Transverse colon (tissue), 4 donors: Measurements from ENCODE around the gene SLC26A6.

Experiments used
- POLR2AphosphoS5 ChIP-seq, 3 donors: sonication (generic); formaldehyde crosslinking; IDR thresholded peaks; one replicate each; pipeline ENCODE4 v1.6.1; 2016; ENCODE audit warnings: antibody characterized with exemption in 3 of 3
- TF ChIP-seq, protein P1 (sequence below), 5 experiments: fragments of 200-600 bp in 3 of 5; fragments of 450-650 bp in 2 of 5; sonication (generic) in 3 of 5; IDR thresholded peaks; 1 replicate in 2 of 5; 2 replicates in 3 of 5; pipeline ENCODE4 v1.5.1; 2016 to 2017; ENCODE audit warnings: antibody characterized with exemption in 5 of 5, inconsistent platforms in 3 of 5, mild to moderate bottlenecking in 2 of 5, moderate library complexity in 1 of 5

DNA sequence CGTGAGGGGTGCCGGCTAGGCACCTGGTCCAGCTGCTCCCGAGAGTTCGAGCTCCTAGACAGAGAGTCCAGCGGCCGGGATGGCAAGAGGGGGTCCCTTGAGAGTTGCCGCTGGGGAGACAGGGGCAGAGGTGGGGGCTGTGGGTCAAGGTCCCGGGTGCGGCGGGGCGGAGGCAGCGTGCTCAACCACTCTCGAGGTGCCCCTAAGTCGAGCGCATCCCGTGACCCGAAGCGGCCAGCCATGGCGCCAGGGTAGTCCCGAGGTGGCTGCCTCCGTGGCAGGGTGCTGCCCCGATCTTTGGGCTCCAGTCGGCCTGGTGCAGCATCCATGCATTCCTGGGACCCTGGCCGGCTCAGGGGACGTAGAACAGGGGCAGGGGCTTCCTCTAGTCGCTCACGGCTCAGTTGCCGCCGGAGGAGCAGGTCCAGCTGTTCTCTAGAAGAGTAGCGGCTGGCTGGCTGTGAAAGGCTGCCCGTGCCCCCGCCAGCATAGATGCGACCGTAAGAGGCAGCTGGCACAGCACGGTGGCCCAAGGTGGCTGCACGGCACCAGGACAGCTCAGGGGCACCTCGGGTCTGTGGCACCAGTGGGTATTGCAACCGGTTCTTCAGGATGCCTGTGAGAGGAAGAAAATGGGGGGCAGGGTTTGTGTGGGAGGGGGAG lies 4.8 kb upstream of the SLC26A6 start:
- TF ChIP-seq, protein P1, sequence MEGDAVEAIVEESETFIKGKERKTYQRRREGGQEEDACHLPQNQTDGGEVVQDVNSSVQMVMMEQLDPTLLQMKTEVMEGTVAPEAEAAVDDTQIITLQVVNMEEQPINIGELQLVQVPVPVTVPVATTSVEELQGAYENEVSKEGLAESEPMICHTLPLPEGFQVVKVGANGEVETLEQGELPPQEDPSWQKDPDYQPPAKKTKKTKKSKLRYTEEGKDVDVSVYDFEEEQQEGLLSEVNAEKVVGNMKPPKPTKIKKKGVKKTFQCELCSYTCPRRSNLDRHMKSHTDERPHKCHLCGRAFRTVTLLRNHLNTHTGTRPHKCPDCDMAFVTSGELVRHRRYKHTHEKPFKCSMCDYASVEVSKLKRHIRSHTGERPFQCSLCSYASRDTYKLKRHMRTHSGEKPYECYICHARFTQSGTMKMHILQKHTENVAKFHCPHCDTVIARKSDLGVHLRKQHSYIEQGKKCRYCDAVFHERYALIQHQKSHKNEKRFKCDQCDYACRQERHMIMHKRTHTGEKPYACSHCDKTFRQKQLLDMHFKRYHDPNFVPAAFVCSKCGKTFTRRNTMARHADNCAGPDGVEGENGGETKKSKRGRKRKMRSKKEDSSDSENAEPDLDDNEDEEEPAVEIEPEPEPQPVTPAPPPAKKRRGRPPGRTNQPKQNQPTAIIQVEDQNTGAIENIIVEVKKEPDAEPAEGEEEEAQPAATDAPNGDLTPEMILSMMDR (IDR thresholded peaks at IDR 0.05): no peak
- no peak for TF ChIP-seq POLR2AphosphoS5 (IDR thresholded peaks at IDR 0.05)
